GM12892 (cell line): ENCODE measurements around the gene CSTF1.
"Not testable (repeated sequence)": the region's sequence is repeated elsewhere in the genome, so short reads cannot be mapped to it uniquely, and the experiment has no call there.

ENCODE experiments used
- DNase-seq: peaks from one replicate; pipeline ENCODE4 v3.0.0; 2011; ENCODE audit not compliant: insufficient read length
- FAIRE-seq: peaks from 2 replicates; lab custom pipeline; 2011; peaks lifted over from hg19 to GRCh38; lab: Jason Lieb, UNC
- POLR2A ChIP-seq: IDR thresholded peaks from 2 replicates; pipeline ENCODE4 v1.6.1; 2011; ENCODE audit warnings: low read depth, low read length, control low read depth
- POLR2AphosphoS5 ChIP-seq: IDR thresholded peaks from 2 replicates; pipeline ENCODE4 v1.6.1; 2011; ENCODE audit warnings: low read depth, low read length, control low read depth
- TAF1 ChIP-seq: IDR thresholded peaks from 2 replicates; pipeline ENCODE4 v1.6.1; 2011; ENCODE audit warnings: low read depth, mild to moderate bottlenecking, control low read depth, low read length, borderline replicate concordance

Gene CSTF1

GRCh38 chr20:56392881-56393482 is 537 bp downstream of the CSTF1 start:
- DNase-seq = peak; percentile 23
- TF ChIP-seq TAF1 (no peak), POLR2A (no peak), POLR2AphosphoS5 (no peak)
- no peak for FAIRE-seq

DNA sequence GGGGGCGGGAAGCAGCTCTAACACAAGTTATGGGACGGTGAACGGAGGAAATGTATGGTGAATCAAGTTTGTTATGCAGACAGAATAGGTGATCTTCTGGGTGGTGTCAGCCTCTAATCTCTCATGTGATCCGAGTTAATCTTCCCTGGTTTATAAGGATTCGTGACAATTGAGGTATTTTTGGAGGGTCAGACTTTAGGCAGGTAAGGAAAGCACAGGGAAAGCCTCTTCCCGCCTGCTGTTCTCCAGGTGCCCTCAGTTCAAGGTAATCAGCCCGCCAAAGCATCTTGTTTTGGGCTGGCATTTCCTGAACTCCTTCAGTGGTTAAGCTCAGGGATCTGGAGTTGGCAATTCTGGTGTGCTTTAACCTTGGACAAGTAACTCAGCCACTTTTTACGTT is 1.2 kb downstream of the CSTF1 start:
- TF ChIP-seq TAF1 = no peak
- TF ChIP-seq POLR2A = no peak
- TF ChIP-seq POLR2AphosphoS5 = no peak
- DNase-seq (no peak), FAIRE-seq (no peak)

GRCh38 chr20:56395166-56395565 is 2.7 kb downstream of the CSTF1 start:
- FAIRE-seq (no peak), DNase-seq (no peak)
- TF ChIP-seq TAF1 (no peak), POLR2AphosphoS5 (no peak), POLR2A (no peak)

- DNase-seq (no peak), FAIRE-seq (peak; percentile 77)
- TF ChIP-seq POLR2A (no peak), POLR2AphosphoS5 (no peak), TAF1 (no peak)
Observed at GRCh38 chr20:56400001-56400640, 7.7 kb downstream of the CSTF1 start.

DNA sequence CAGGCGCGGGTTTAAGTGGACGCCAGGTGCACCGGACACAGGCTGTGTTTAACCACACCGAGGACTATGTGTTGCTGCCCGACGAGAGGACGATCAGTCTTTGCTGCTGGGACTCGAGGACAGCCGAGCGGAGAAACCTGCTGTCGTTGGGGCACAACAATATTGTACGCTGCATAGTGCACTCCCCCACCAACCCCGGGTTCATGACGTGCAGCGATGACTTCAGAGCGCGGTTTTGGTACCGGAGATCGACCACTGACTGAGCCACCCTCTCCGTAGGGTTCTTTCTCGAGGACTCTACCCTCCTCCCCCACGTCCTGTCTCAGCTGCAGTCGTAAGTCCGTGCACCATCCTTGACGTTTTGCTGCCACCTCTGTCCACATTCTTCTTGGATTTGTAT is 11.0 kb downstream of the CSTF1 start:
- FAIRE-seq (no peak), DNase-seq (no peak)
- TF ChIP-seq TAF1 = no peak
- no peak for TF ChIP-seq POLR2A
- no peak for TF ChIP-seq POLR2AphosphoS5

- not testable (repeated sequence) for DNase-seq, FAIRE-seq
Observed at GRCh38 chr20:56405356-56405755, 12.9 kb downstream of the CSTF1 start.

DNA sequence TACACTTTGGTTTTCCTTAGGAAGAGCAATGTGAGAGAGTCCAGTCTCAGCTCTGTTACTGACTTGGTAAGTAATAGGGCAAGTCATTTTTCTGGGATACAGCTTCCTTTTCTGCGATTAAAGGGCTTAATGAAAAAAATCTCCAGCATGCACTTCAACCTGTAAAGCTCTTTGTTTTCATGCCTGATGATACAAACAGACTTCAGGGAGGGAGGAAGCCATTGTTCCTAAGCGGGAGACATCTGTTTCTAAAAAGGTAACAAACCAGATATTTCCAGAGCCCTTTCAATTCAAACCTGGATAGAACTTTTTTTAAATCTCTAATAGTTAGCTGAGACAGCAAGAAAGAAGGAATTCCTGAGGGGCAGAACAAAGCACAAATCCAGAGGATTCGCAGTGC is 14.5 kb downstream of the CSTF1 start:
- TF ChIP-seq POLR2AphosphoS5 = no peak
- no peak for TF ChIP-seq TAF1
- no peak for TF ChIP-seq POLR2A
- FAIRE-seq (no peak), DNase-seq (no peak)

DNA sequence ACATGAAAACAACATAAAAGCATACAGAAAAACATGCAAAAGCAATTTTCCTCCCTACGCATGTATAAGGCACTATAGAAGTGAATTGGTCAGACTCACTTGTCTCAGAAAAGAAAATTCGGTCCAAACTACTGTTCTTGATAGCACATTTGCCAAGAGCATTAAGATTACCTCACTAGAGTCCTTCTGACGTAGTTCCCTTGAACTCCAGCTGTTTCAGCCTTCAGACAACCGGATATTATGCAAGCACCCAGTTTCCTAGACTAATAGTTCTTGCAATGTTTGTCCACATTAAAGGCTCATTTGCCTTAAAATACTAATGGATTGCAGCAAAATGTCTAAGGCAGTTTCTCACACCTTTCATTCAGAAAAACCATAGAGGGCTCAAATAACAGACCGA is 17.1 kb downstream of the CSTF1 start:
- DNase-seq (no peak), FAIRE-seq (no peak)
- TF ChIP-seq POLR2A (no peak), POLR2AphosphoS5 (no peak), TAF1 (no peak)

DNA sequence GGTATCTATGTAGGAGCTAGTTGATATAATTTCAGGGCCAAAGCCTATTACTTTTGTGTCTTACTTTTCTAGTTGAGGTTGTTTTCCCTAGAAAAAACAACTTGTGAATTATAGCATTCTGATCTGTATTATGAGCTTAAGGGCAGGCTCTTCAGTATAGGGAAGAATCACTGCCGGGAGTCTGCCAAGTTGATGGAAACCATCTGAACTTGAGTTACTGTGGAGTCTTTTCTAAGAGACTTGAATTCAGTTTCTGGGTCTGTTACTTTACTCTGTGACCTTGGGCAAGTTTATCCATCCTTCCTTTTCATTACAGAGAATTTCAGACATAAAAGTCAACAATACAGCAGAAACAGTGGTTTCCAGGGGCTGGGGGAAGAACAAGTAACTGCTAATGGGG is 17.5 kb downstream of the CSTF1 start:
- FAIRE-seq = no peak
- TF ChIP-seq POLR2AphosphoS5 (no peak), TAF1 (no peak), POLR2A (no peak)

GRCh38 chr20:56411287-56411686 is 18.8 kb downstream of the CSTF1 start:
- FAIRE-seq = not testable (repeated sequence)

More for the DNA sequence above, 17.5 kb downstream of the CSTF1 start:
- no peak for DNase-seq

GRCh38 chr20:56411759-56412472 is 19.5 kb downstream of the CSTF1 start, which contains the start of gene CASS4:
CASS4 (plus strand) TSS chr20:56412260; CDS start chr20:56412459, 199 bp downstream.
- no peak for TF ChIP-seq TAF1
- no peak for TF ChIP-seq POLR2AphosphoS5
- no peak for TF ChIP-seq POLR2A
- DNase-seq (no peak), FAIRE-seq (no peak)

More at GRCh38 chr20:56411287-56411686, 18.8 kb downstream of the CSTF1 start:
- DNase-seq = not testable (repeated sequence)

- FAIRE-seq = no peak
- no peak for DNase-seq
- TF ChIP-seq POLR2A (no peak), TAF1 (no peak), POLR2AphosphoS5 (no peak)
Observed at GRCh38 chr20:56412473-56412790, 20.0 kb downstream of the CSTF1 start.
